Peyer's patch (tissue), 4 donors: Measurements from ENCODE around the gene AUTS2.

Source experiments
- CTCF ChIP-seq, 6 experiments: fragments of 450-650 bp in 4 of 6; fragments of 200-600 bp in 2 of 6; sonication (generic) in 1 of 6; IDR thresholded peaks; one replicate each; pipeline ENCODE4 v1.5.1; 2017 to 2019; ENCODE audit warnings: antibody characterized with exemption in 6 of 6, mild to moderate bottlenecking in 3 of 6, moderate library complexity in 1 of 6
- POLR2A ChIP-seq, 2 donors: fragments of 450-650 bp; IDR thresholded peaks; one replicate each; pipeline ENCODE4 v1.5.1; 2017; ENCODE audit warnings: antibody characterized with exemption in 2 of 2, mild to moderate bottlenecking in 2 of 2, moderate library complexity in 2 of 2

- TF ChIP-seq CTCF (IDR thresholded peaks at IDR 0.05) (no peak), POLR2A (IDR thresholded peaks at IDR 0.05) (no peak)
Observed at GRCh38 chr7:69962186-69963065, 364.2 kb downstream of the AUTS2 start.
